ENCODE data around the gene VCP.

- TF ChIP-seq POLR2A (IDR thresholded peaks at IDR 0.05; ENCODE audit: extremely low read depth, insufficient read length), result no peak
- no peak for TF ChIP-seq CTCF (IDR thresholded peaks at IDR 0.05; ENCODE audit: low read depth, low read length)
- no peak for TF ChIP-seq MYC (IDR thresholded peaks at IDR 0.05; ENCODE audit: low read depth, low read length)
- no peak for TF ChIP-seq MAX (IDR thresholded peaks at IDR 0.05; ENCODE audit: low read depth, low read length)
Measured at GRCh38 chr9:35067056-35067455, 5.4 kb downstream of the VCP start.

Data from NB4 (cell line).